Cardiac muscle cell (in vitro differentiated cells and primary cell): ENCODE data around the gene FGGY. TPM values are rescaled to one million over a fixed set of nuclear protein-coding genes. Genes with fewer than 3 reads are reported as not detected.

ENCODE experiments used
- DNase-seq, 2 donors: peaks; one replicate each; pipeline versions ENCODE4 v3.0.0 to v3.0.0-alpha.2; 2010 to 2017; ENCODE audit warnings: low read depth in 1 of 2, low spot score in 1 of 2
- H3K27ac ChIP-seq: fragments of 200-600 bp; sonication (generic); 2 replicates; pipeline ENCODE4 v1.5.1; 2016
- H3K27me3 ChIP-seq: fragments of 200-600 bp; sonication (generic); 2 replicates; pipeline ENCODE4 v1.6.0; 2016; ENCODE audit warnings: control low read depth
- H3K36me3 ChIP-seq: fragments of 200-600 bp; sonication (generic); 2 replicates; pipeline ENCODE4 v1.5.1; 2016; ENCODE audit warnings: control low read depth
- H3K4me1 ChIP-seq: fragments of 200-600 bp; sonication (generic); 2 replicates; pipeline ENCODE4 v1.8.1; 2017; ENCODE audit warnings: low read depth, mild to moderate bottlenecking, mixed run types
- H3K4me3 ChIP-seq: fragments of 200-600 bp; sonication (generic); 2 replicates; pipeline ENCODE4 v1.5.1; 2016; ENCODE audit warnings: mild to moderate bottlenecking
- H3K9me3 ChIP-seq: fragments of 200-600 bp; sonication (generic); 2 replicates; pipeline ENCODE4 v1.5.1; 2017; ENCODE audit warnings: low read depth, mild to moderate bottlenecking, control low read depth
- CTCF ChIP-seq: IDR thresholded peaks from 2 replicates; pipeline ENCODE4 v1.5.1; 2012; ENCODE audit warnings: low read depth, mild to moderate bottlenecking, low read length
- polyA plus RNA-seq: library from polyadenylated mRNA; unstranded; fragments of >200 nt; fragmentation: Nextera tagmentation; extraction: Ambion mirVana; gene quantifications from 2 replicates; pipeline ENCODE4 v1.2.1, GENCODE V29; 2016
- total RNA-seq: library from RNA; depleted of rRNA; stranded (reverse); fragments of >200 nt; gene quantifications from 2 replicates; pipeline ENCODE4 v1.2.3, GENCODE V29; 2016

Gene FGGY
- total and polyA plus RNA-seq, 2 experiments from 2014 or later = 9.8 to 14.5 TPM

- Histone ChIP-seq H3K4me1 (peaks cover 40% of the 10 kb centered on the region), H3K9me3 (no peaks in the 10 kb centered on the region), H3K36me3 (no peaks in the 10 kb centered on the region), H3K4me3 (no peak overlapping the region), H3K27ac (no peak overlapping the region), H3K27me3 (no peaks in the 10 kb centered on the region)
- no peak for TF ChIP-seq CTCF
- no peak for DNase-seq
Measured at GRCh38 chr1:59429656-59430055, 132.8 kb downstream of the FGGY start.

- no peak for DNase-seq
Measured at GRCh38 chr1:59431566-59432294, 134.8 kb downstream of the FGGY start.

GRCh38 chr1:59432531-59433439 is 135.9 kb downstream of the FGGY start:
- H3K27ac ChIP-seq = no peak overlapping the region
- no peaks in the 10 kb centered on the region for H3K27me3 ChIP-seq
- H3K4me3 ChIP-seq = no peak overlapping the region
- TF ChIP-seq CTCF = no peak
- no peaks in the 10 kb centered on the region for H3K9me3 ChIP-seq
- H3K4me1 ChIP-seq = peaks cover 34% of the 10 kb centered on the region
- H3K36me3 ChIP-seq = no peaks in the 10 kb centered on the region
- DNase-seq = no peak

More at GRCh38 chr1:59431566-59432294, 134.8 kb downstream of the FGGY start:
- no peaks in the 10 kb centered on the region for H3K9me3 ChIP-seq
- H3K27ac ChIP-seq = no peak overlapping the region
- peaks cover 45% of the 10 kb centered on the region for H3K4me1 ChIP-seq
- no peak overlapping the region for H3K4me3 ChIP-seq
- no peaks in the 10 kb centered on the region for H3K36me3 ChIP-seq
- no peak for TF ChIP-seq CTCF
- no peaks in the 10 kb centered on the region for H3K27me3 ChIP-seq

- H3K4me3 ChIP-seq = no peak overlapping the region
- no peaks in the 10 kb centered on the region for H3K27me3 ChIP-seq
- H3K36me3 ChIP-seq = no peaks in the 10 kb centered on the region
- no peak for DNase-seq
- H3K27ac ChIP-seq = no peak overlapping the region
- no peaks in the 10 kb centered on the region for H3K9me3 ChIP-seq
- peaks cover 33% of the 10 kb centered on the region for H3K4me1 ChIP-seq
- TF ChIP-seq CTCF = no peak
Measured at GRCh38 chr1:59433440-59433813, 136.5 kb downstream of the FGGY start.

GRCh38 chr1:59434336-59434735 is 137.4 kb downstream of the FGGY start:
- Histone ChIP-seq H3K4me1 (peaks cover 29% of the 10 kb centered on the region), H3K27ac (no peak overlapping the region), H3K9me3 (no peaks in the 10 kb centered on the region), H3K27me3 (no peaks in the 10 kb centered on the region), H3K4me3 (no peak overlapping the region), H3K36me3 (no peaks in the 10 kb centered on the region)
- no peak for TF ChIP-seq CTCF
- DNase-seq = peak in 1 of 2 donors; percentile 67
